GM10248 (cell line): ENCODE results near the gene EFCAB3.
"Not testable (repeated sequence)": the region's sequence is repeated elsewhere in the genome, so short reads cannot be mapped to it uniquely, and the experiment has no call there.

ENCODE experiments used
- CTCF ChIA-PET: fragments of 300-600 bp; sonication (Branson Sonifier 250); formaldehyde crosslinking; extraction: SDS; loops from one replicate; lab custom pipeline; 2021; ENCODE audit warnings: antibody characterized with exemption; lab: Yijun Ruan, JAX
- POLR2A ChIA-PET: fragments of 350-650 bp; sonication (Branson Sonifier 250); formaldehyde crosslinking; extraction: SDS; loops from one replicate; lab custom pipeline; 2020; ENCODE audit warnings: antibody characterized with exemption; lab: Yijun Ruan, JAX
- DNase-seq: peaks from one replicate; pipeline ENCODE4 v3.0.0; 2012; ENCODE audit errors: extremely low spot score
- CTCF ChIP-seq: IDR thresholded peaks from 2 replicates; pipeline ENCODE4 v1.5.1; 2012; ENCODE audit warnings: mild to moderate bottlenecking, low read depth; ENCODE audit errors: extremely low read depth, missing control alignments, control extremely low read depth

Gene EFCAB3

GRCh38 chr17:62444063-62444462 lies 63.7 kb downstream of the EFCAB3 start:
- no peak for DNase-seq
- TF ChIP-seq CTCF: no peak
- CTCF ChIA-PET: no interaction called here
- POLR2A ChIA-PET: no interaction called here

GRCh38 chr17:62445791-62446190 lies 65.4 kb downstream of the EFCAB3 start:
- POLR2A ChIA-PET, CTCF ChIA-PET, DNase-seq: not testable (repeated sequence)

- CTCF ChIA-PET, DNase-seq, POLR2A ChIA-PET: not testable (repeated sequence)
These were observed 71.8 kb downstream of the EFCAB3 start for GRCh38 chr17:62452195-62452594.

- CTCF ChIA-PET, POLR2A ChIA-PET: not testable (repeated sequence)
These were observed 72.7 kb downstream of the EFCAB3 start for GRCh38 chr17:62453041-62453440.

GRCh38 chr17:62453656-62454055 lies 73.3 kb downstream of the EFCAB3 start:
- CTCF ChIA-PET, POLR2A ChIA-PET, DNase-seq: not testable (repeated sequence)

More at GRCh38 chr17:62453041-62453440, 72.7 kb downstream of the EFCAB3 start:
- DNase-seq: not testable (repeated sequence)

GRCh38 chr17:62454111-62454510 lies 73.8 kb downstream of the EFCAB3 start:
- POLR2A ChIA-PET, CTCF ChIA-PET: not testable (repeated sequence)
- peak; percentile 18 for DNase-seq

GRCh38 chr17:62456016-62456415 lies 75.7 kb downstream of the EFCAB3 start:
- ChIA-PET CTCF (interaction anchor here (1.1 kb wide), 1 partner anchor 34 kb away, joined by 3 read pairs; no protein-coding TSS in a partner anchor), POLR2A (no interaction called here)
- no peak for TF ChIP-seq CTCF
- no peak for DNase-seq

- POLR2A ChIA-PET, CTCF ChIA-PET, DNase-seq: not testable (repeated sequence)
These were observed 78.1 kb downstream of the EFCAB3 start for GRCh38 chr17:62458483-62458882.

- DNase-seq, POLR2A ChIA-PET, CTCF ChIA-PET: not testable (repeated sequence)
These were observed 84.1 kb downstream of the EFCAB3 start for GRCh38 chr17:62464422-62464821.

- DNase-seq, POLR2A ChIA-PET, CTCF ChIA-PET: not testable (repeated sequence)
These were observed 84.9 kb downstream of the EFCAB3 start for GRCh38 chr17:62465271-62465670.
